Measurements from ENCODE around the gene SMTN. TPM values are rescaled to one million over a fixed set of nuclear protein-coding genes. Genes with fewer than 3 reads are reported as not detected.
A peak's percentile ranks its signal among the peaks of the same experiment; 100 is the strongest.

Gene SMTN
- total and polyA plus RNA-seq, 9 of the 15 experiments (the other 6 are each of a cell fraction or from before 2014, with no cell fraction given) = 2.5 to 41.1 (median 16.1) TPM

- ChIA-PET CTCF (ENCODE audit: low intra/inter-chr PET ratio) (no interaction called here), POLR2A (interaction anchor here (0.6 to 2.0 kb wide), 4 partner anchors 9 to 126 kb away, joined by 3 to 6 read pairs (median 4); partner anchors contain the start of gene SELENOM)
- ATAC-seq (no peak), FAIRE-seq (no peak), DNase-seq (ENCODE audit: extremely low read depth in 1 of 4, low spot score in 3 of 4) (no peak)
- intact Hi-C loops (cut with micrococcal nuclease) (no loop called here), in situ Hi-C loops (cut with MboI) (no loop called here)
- Histone ChIP-seq H3K9ac (ENCODE audit: insufficient read depth in 1 of 2, low read depth in 2 of 2, low read length in 2 of 2) (no peak overlapping the region), H3K9me1 (ENCODE audit: control insufficient read depth, insufficient read depth, low read length) (no peaks in the 10 kb centered on the region), H3K9me3 (replicated peaks; ENCODE audit: control insufficient read depth, insufficient read depth, low read depth, low read length) (no peaks in the 10 kb centered on the region), H3K36me3 (ENCODE audit: control insufficient read depth, insufficient read depth, low read length) (peaks cover 40% of the 10 kb centered on the region; the same call in 2 of the 3 replicates), H3K27ac (ENCODE audit: extremely low read depth, low read depth, low read length) (no peak overlapping the region), H3K4me2 (ENCODE audit: insufficient read depth, low read length) (no peak overlapping the region), H3K4me3 (no peak overlapping the region), H3K79me2 (ENCODE audit: control insufficient read depth, insufficient read depth, low read length) (no peaks in the 10 kb centered on the region), H2AFZ (ENCODE audit: low read depth, low read length) (no peak overlapping the region), H4K20me1 (replicated peaks; ENCODE audit: control insufficient read depth, insufficient read depth, low read length) (no peaks in the 10 kb centered on the region), H3K27me3 (ENCODE audit: control insufficient read depth in 2 of 2, insufficient read depth in 2 of 2, low read length in 2 of 2) (no peaks in the 10 kb centered on the region), H3K4me1 (replicated peaks in 1 of 2; ENCODE audit: control insufficient read depth in 2 of 2, insufficient read depth in 2 of 2, low read length in 2 of 2) (peaks cover 2 to 22% of the 10 kb centered on the region in 2 experiments; a peak in 2 of 5 replicates)
- 96% methylated on average over 5 of the region's 33 CpGs for WGBS (ENCODE audit: insufficient coverage, low coverage, missing lambda C conversion rate)
- no peak for TF ChIP-seq SP1 (CRISPR knock-in tag; IDR thresholded peaks at IDR 0.05)
- no peak for TF ChIP-seq ZNF77 (CRISPR knock-in tag; IDR thresholded peaks at IDR 0.05)
- TF ChIP-seq SRSF3 (IDR thresholded peaks at IDR 0.05; ENCODE audit: insufficient read depth, low read length) = no peak
- no peak for TF ChIP-seq KDM4B (IDR thresholded peaks at IDR 0.05; ENCODE audit: borderline replicate concordance in 2 of 2, low read depth in 1 of 2)
- TF ChIP-seq POLR2G (IDR thresholded peaks at IDR 0.05; ENCODE audit: low read depth, low read length) = peak; percentile 34; the same call in 1 of the 2 replicates
- TF ChIP-seq MTA3 (IDR thresholded peaks at IDR 0.05; ENCODE audit: borderline replicate concordance) = no peak
- TF ChIP-seq ATF2 (CRISPR knock-in tag; IDR thresholded peaks at IDR 0.05) = no peak
- BruUV-seq (replicated peaks) = no TSS peak
These were observed 12.2 kb downstream of the SMTN start for GRCh38 chr22:31093086-31093850.

Data from K562 (cell line).